NCI-H2227 treated with DMSO at 0.1 percent for 48 hours (cell line): Measurements from ENCODE around the gene TPRG1L.
"Not testable (repeated sequence)": the region's sequence is repeated elsewhere in the genome, so short reads cannot be mapped to it uniquely, and the experiment has no call there.

Experiments
- DNase-seq: peaks from one replicate; lab custom pipeline; 2025; lab: John Stamatoyannopoulos, UW

TPRG1L gene

DNA sequence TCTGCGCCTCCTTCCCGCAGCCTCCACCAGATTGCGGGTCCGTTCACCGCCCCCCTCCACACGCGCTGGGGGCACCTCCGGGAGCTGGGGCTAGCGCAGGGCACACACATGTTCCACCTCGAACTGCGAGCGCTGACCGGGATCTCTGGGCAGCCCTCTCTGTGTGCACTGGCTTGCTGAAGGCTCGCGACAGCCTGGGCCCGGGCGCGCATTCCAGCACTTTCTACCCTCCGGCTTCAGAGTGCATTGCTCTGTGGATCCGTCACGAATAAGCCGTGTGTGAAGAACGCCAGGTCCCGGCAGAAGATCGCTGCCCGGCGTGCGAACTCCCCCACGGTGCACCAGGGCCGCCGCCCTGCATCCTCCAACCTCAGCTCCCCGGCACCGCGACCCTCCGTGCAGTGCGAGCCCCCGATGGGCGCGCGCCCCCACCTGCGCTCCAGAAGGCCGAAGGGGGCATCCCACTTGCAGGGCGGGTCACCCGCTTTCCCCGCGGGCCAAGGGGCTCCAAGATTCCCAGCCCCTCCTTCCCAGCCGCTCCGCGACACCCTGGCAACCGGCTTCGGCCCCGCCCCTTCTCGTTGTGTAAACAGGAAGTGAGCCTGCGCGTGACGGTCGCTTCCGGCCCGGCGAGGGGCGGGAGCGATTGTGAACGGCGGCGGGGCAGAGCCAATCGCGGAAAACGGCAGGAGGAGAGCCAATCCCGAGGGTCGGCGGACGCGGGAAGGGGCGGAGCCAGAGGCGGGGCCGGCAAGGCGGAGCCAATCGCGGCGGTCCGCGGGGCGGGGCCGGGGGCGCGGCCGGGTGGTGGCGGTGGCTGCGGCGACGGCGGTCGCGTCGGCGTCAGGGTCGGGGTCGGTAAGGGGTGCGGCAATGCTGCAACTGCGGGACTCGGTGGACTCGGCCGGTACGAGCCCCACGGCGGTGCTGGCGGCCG, at the start of gene TPRG1L:
TPRG1L (plus strand) TSS at position 816 of the 937 bp plus-strand sequence; CDS start at position 874, 58 bp downstream.
- DNase-seq = peak; percentile 96

DNA sequence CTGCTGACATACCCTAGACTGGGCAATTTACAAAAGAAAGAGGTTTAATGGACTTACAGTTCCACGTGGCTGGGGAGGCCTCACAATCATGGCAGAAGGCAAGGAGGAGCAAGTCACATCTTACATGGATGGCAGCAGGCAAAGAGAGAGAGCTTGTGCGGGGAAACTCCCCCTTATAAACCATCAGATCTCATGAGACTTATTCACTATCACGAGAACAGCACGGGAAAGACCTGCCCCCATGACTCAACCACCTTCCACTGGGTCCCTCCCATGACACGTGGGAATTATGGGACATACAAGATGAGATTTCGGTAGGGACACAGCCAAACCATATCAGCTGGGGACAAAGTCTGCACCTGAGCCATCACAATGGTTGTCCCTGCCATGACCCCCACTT, 49.3 kb upstream of the TPRG1L start:
- not testable (repeated sequence) for DNase-seq

DNA sequence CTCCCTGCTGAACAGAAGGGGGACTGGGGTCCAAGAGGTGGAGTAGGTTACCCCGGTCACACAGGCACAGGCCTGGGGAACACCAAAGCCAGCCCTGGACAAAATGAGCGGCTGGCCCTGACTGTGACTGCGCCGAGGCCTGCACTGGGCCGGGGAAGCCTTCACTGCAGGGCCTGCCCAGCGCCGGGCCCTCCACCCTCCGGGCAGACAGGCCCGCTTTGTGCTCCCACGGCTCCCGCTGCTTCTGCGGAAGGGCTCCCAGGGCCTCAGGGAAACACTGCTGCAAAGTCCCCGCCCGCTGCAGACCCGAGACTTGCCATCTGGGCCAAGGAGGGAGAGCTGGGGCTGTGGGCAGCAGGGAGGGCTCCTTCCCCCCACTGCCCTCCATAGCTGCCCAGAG, 48.8 kb upstream of the TPRG1L start:
- no peak for DNase-seq

DNA sequence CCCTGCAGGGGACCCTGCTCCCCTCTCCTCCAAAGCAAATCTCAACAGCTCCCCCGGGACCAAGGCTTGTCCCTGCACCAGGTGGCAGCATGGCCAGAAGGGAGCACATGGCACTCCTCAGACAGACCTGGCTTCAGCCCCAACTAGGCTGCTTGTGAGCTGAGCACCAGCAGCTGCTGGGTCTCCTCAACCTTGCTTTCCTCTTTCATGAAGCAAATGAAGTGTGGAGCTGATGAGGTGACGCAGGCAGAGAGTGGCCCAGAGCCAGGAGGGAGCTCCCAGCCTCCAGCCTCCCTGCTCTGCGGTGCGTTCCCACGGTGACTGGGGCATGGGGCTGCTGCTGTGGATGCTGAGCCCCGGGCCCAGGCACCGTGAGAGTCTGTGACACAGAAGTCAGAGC, 47.5 kb upstream of the TPRG1L start:
- DNase-seq = no peak

DNA sequence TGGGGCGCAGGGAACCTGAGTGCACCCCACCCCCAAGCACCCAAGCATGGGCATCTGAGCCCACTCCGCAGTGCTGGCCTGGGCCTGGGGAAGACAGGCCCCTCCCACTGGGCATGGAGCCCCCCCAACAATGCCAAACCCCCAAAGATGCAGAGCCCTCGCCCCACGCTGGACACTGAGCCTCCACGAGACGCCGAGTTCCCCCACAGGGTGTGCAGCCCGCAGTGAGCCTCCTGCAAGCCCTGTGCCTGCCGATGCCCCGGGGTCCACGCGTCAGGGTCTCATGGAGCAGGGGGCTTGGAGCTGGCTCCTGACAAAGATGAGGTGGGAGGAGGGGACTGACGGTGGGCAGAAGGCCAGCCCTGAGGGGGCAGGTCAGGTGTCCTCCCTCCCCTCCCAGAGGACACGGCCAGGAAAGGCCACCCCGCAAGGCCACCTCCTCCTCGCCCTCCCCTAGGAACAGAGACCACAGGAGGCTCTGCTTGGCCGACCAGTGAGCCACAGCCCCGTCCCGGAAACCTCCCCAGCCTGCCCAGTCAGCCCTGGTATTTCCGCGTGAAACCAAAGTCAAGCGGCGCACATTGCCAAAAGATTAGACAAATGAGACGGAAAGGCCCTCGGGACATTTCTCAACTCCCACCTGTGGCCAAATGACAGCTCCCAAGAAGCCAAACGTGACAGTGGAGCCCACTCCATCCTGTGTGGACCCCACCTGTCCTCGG, 46.9 kb upstream of the TPRG1L start:
- no peak for DNase-seq

DNA sequence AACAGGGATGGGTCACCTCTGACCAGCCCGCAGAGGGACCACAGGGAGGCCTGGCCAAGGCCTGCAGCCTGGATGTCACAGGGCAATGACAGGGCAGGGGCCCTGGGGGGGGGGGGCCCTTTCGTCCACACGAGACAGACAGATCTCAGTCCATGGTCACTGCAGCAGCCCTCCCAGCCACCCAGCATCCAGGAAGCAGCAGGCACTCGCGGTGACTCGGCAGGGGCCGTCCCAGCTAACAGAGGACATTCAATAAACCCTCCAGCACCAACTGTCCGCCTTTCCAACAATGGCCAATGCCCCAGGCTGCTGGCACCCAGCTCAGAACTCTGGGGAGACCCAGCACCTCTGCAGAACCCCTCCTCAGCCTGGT, 46.4 kb upstream of the TPRG1L start:
- DNase-seq = no peak

DNA sequence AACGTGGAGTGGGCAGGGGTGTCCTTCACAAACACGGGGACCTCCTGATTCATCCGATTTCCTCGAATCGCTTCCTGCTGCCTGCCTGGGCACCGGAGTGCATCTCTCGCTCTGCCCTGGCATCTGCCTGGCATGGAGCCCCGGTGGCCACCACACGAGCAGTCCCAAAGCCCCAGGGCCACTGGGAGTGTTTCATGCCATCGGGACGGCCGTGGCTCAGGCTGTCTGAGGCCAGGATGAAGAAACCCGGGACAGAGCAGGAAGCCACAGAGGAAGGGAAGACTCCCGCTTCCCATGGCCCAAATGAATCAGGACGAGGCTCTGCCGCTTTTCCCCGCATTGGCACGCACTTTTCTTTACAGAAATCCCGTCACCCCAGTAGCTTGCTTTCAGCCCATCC, 45.9 kb upstream of the TPRG1L start:
- no peak for DNase-seq

DNA sequence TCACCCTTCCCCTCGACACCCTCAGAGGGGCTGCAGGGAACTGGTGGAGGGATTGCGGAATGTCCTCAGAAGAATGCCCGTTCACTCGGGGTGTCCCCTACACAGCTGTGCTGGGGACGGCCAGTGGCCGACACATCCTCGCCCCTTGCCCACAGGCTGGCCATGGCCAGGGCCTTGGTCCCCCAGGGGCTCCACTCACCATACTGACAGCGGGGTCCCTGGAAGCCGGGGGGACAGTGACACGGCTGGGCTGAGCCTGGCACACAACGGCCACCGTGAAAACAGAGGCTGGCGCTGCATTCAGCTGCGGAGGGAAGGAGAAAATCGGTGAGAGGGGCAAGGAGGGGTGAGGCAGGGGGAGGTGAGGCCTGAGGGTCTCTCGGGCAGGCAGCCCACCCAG, 45.2 kb upstream of the TPRG1L start:
- no peak for DNase-seq

DNA sequence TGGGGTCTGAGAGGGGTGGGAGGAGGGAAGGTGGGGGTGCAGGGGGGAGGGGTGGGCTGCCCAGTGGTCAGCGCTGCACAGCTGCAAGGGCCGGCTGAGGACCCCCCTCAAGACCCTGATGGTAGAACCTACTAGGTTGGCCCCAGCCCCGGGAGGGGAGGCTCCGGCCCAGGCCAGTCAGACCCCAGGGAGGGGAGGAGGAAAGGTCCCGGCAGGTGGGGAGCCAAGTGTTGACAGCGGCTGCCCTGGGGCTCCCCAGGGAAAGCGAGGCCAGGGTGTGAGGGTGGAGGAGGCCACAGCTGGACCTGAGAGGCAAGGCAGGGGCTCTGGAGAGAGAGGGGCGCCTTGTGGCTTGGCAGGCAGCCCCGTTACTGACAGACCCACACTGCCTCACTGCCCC, 44.6 kb upstream of the TPRG1L start:
- no peak for DNase-seq

DNA sequence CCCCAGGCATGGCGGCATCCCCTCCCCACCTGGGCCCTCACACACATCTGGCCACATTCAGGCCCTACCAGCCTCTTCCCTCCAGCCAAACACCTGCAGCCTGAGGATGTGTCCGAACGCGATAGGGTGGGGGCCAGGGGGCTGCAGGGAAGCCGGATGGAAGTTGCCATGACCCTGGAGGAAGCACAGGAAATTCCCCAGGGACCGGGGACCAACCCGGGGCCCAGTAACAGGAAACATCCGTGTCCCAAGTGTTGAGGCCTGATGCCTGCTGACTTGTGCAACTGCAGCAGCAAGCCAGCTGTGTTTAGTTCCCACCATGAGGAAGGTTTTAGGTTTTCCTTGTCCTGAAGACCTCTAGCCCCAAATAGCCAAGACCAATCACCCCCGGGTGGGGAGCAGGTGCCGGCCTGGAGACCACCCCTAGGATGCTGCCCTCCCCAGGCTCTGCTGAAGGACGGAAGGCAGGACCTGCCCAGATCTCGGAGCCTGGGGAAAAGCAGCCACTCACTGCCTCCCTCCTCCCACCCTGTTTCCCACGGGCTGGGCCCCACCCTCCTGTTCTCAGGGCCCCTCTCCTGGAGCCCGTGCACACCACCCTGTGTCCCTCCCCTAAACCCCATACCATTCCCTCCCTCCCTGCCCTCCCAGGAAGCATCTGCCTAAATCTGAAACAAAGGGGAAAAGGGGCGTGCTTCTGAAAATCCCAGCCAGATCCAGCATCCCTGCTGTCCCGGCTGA, 43.3 kb upstream of the TPRG1L start:
- no peak for DNase-seq

DNA sequence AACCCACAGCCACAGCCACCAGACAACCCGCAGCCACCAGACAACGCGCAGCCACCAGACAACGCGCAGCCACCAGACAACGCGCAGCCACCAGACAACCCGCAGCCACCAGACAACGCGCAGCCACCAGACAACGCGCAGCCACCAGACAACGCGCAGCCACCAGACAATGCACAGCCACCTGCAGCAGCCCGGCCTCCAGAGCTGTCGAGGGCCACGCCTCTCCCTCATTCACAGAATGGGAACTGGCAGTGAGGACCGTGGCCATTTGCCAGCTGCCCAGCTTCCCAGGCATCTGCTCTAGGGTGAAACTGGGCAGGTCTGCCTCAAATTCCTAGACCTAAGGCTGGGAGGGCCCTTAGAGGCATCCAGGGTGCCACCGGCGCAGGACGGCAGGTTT, 41.1 kb upstream of the TPRG1L start:
- not testable (repeated sequence) for DNase-seq

DNA sequence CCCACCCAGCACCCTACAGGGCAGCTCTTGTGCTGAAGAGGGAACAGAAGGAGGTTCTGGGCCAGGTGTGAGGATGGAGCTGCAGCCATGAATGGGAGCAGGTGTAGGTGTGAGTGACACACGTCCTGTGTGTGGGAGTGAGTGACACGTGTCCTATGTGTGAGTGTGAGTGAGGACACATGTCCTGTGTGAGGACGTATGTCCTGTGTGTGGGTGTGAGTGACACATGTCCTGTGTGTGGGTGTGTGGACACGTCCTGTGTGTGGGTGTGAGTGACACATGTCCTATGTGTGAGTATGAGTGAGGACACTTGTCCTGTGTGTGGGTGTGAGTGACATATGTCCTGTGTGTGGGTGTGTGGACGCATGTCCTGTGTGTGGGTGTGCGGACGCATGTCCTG, 39.9 kb upstream of the TPRG1L start:
- DNase-seq = no peak

DNA sequence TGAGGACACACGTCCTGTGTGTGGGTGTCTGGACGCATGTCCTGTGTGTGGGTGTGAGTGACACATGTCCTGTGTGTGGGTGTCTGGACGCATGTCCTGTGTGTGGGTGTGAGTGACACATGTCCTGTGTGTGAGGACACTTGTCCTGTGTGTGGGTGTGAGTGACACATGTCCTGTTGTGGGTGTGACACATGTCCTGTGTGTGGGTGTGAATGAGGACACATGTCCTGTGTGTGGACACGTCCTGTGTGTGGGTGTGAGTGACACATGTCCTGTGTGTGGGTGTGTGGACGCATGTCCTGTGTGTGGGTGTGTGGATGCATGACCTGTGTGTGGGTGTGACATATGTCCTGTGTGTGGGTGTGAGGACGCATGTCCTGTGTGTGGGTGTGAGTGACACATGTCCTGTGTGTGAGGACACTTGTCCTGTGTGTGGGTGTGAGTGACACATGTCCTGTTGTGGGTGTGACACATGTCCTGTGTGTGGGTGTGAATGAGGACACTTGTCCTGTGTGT, 39.4 kb upstream of the TPRG1L start:
- not testable (repeated sequence) for DNase-seq

DNA sequence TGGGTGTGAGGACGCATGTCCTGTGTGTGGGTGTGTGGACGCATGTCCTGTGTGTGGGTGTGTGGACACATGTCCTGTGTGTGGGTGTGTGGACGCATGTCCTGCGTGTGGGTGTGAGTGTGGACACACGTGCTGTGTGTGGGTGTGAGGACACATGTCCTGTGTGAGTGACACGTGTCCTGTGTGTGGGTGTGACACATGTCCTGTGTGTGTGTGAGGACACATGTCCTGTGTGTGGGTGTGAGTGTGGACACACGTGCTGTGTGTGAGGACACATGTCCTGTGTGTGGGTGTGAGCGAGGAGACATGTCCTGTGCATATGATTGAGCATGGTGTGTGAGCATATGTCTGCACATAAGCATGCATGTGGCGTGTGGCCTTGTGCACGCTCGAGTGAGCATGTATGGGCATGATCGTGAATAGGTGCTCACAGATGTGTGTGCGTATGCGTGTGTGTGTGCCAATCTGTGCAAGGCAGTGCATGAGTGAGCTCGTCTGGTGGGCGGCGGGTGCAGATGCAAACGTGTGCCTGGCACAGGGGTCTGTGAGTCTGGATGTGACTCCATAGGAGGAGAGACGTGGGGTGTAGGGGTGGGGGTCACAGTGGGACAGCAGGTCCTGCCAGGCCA, 38.8 kb upstream of the TPRG1L start:
- no peak for DNase-seq

DNA sequence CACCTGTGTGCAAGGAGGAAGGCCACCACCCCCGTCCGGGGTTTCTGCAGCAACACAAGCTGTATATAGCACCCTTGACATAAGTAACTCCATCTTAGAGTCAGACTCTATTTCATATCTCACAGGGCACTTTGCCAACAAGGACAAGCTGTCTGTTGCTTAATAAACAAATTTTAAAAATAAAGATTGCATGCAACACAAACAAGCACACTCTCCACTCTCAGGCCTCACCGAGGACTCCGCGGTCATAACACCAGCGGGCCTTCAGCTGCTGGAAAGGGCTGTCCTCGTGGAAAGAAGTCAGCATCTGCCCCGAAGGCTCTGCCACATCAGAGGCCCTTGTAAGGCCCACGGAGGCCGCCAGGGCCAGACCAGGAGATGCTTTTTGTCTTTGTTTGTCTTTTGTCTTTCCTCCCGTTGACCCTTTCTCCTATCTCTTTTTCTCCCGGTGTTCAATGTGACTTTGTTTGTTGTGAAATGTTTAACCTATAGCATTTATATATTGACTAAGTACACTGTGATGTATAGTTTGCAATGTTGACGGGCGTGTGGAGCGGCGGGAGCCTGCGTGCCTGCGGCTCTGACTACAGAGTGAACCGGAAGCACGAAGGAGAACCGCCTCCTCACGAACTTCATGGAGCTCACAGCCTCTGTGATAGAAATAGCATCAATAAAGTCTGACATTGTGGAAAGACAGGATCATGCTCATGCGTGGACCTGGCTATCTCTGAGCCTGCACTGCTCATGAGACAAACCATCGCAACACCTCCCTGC, 37.6 kb upstream of the TPRG1L start:
- peak; percentile 21 for DNase-seq

DNA sequence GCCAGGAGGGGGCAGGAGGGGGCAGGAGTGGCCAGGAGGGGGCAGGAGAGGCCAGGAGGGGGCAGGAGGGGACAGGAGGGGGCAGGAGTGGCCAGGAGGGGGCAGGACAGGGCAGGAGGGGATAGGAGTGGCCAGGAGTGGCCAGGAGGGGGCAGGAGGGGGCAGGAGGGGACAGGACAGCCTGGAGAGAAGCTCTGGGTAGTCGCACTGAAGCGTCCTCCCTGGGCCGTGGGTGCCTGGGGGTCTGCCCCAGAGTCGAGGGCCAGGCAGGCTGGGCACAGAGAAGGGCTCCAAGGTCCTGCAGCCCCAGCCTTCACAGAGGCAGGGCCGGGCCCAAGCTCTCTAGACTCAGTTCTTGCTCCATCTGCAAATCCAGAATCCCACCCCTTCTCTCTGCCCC, 36.4 kb upstream of the TPRG1L start:
- DNase-seq = no peak

DNA sequence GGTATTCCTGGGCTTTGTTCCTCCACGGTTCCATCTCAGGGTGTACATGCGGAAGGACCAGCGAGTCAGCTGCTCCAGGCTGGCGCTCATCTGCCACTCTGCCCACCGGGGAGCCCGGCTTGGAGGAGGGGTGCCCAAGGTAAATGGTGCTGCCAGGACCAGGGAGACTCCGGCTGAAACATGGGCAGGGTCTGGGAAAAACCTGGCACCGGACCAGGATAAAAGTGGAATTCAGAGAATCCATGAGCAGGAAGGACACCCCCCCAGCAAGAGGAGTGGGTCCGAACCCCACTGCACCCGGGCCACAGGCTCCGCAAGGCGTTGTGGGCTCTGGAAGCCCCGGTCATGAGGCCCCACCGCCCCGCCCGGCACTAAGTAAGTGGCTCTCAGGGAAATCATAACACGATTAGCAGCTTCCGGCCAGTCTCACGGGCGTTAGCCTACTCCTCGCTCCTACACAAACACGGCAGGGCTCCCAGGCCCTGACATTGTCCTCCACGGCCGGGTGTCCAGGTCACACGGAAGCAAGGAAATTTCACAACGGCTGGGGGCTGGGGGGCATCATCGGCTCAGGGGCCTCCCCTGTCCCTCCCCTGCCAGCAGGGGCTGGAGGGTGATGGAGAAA, 34.6 kb upstream of the TPRG1L start:
- peak; percentile 27 for DNase-seq

DNA sequence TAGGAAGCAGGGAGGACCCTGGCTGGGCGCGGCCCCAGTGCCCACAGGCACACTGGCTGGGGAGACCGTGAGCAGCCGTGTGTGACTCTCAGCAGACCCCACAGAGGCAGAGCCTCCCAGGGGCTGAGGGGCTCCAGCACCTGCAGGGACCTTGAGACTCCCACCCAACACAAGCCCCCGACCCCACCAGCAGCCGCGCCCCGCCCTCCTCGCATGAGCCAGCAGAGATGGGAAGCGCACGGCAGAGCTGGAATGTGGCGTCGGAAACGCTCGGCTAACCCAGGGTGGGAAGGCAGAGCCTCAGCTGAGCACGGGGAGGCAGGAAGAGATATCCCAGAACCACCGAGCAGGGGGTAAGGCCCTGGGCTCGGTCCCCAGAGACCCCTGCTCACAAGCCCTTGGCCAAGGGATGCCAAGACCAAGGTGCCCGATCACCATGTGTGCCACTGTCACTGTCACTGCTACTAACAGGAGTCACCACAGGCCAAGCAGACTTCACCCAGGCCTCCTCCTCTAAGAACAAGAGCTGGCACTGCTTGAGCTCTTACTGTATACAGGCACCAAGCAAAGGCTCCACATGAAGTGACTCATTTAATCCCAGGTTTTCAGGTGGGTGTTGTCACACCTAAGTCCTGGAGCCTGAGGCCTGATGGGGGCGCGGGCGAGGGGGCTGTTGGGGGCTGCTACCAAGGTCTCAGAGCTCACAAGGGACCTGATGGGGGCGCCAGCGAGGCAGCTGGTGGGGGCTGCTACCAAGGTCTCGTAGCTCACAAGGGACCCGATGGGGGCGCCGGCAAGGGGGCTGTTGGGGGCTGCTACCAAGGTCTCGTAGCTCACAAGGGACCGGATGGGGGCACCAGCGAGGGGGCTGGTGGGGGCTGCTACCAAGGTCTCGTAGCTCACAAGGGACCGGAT, 33.6 kb upstream of the TPRG1L start:
- no peak for DNase-seq

DNA sequence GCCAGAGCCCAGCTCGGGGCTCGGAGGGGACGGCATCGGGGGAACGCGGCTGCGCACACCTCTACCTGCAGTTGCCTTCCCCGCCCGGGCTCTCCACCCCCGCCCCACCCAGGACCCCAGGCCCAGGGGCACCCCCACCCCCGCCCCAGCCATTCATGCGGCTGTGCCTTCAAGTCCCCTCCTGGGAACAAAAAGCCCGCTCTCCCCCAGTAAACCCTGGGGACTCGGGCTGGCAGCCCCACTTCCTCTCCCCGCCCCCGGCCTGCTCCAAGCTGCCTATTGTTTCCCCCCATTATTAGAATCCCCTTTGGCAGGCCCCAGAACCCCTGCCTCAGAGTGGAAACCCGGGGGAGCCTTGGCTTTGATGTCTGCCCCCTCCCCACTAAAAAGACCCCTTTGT, 31.5 kb upstream of the TPRG1L start:
- no peak for DNase-seq

DNA sequence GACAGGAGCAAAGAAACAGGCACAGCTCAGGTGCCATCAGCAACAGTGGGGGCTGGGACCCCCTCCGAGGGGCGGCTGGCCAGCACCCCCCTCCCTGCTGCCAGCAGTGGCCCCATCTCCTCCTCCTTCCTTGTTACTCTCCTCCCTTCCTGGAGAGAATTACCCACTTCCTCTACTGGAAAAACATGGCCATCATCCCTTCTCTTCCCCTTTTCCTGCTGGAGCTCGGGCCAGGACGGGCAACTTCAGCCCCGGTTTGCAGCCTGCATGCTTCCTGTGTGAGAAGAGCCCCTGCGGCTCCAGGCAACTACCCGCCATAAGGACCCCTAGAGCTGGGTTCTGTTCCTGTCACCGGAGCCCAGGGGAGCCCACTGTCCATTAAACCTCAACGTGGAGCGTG, 31.1 kb upstream of the TPRG1L start:
- no peak for DNase-seq
